Left ventricle myocardium inferior (tissue), 1 donor: ENCODE data around the gene B3GNT7. TPM values are rescaled to one million over a fixed set of nuclear protein-coding genes. Genes with fewer than 3 reads are reported as not detected.

Source experiments
- DNase-seq: peaks from one replicate; pipeline ENCODE4 v3.0.0-alpha.2; 2020
- H3K27ac ChIP-seq: fragments of 200-600 bp; replicated peaks from 2 replicates; pipeline ENCODE4 v1.8.0; 2021
- H3K27me3 ChIP-seq: fragments of 200-600 bp; 2 replicates; pipeline ENCODE4 v1.8.0; 2021; ENCODE audit warnings: low read depth
- H3K36me3 ChIP-seq: fragments of 200-600 bp; 2 replicates; pipeline ENCODE4 v1.8.0; 2021
- H3K4me1 ChIP-seq: fragments of 200-600 bp; 2 replicates; pipeline ENCODE4 v1.8.0; 2021
- H3K4me3 ChIP-seq: fragments of 200-600 bp; 2 replicates; pipeline ENCODE4 v1.8.0; 2021; ENCODE audit warnings: mild to moderate bottlenecking, moderate library complexity
- H3K9me3 ChIP-seq: fragments of 200-600 bp; replicated peaks from 2 replicates; pipeline ENCODE4 v1.8.0; 2021
- intact Hi-C: fragments of 100-400 bp; cut with micrococcal nuclease; formaldehyde crosslinking; loops from one replicate; pipeline ENCODE4 v1.11.0; 2022
- total RNA-seq: library from RNA; stranded (reverse); fragmentation: NEBNext Ultra II Directional; extraction: Animal tissue kit (Norgen Biotek cat#: 25700); gene quantifications from one replicate; pipeline ENCODE4 v1.2.1, GENCODE V29; 2021
- TF ChIP-seq, protein P1 (sequence below): fragments of 200-600 bp; IDR thresholded peaks from 2 replicates; pipeline ENCODE4 v1.8.0; 2021; ENCODE audit warnings: antibody characterized with exemption, mild to moderate bottlenecking, borderline replicate concordance
- donor health status: DM: no; HTN: yes; CAD: no; lungs with severe emphysema.

The B3GNT7 gene
- total RNA-seq, 1 donor from 2014 or later, result 2.4 TPM

DNA sequence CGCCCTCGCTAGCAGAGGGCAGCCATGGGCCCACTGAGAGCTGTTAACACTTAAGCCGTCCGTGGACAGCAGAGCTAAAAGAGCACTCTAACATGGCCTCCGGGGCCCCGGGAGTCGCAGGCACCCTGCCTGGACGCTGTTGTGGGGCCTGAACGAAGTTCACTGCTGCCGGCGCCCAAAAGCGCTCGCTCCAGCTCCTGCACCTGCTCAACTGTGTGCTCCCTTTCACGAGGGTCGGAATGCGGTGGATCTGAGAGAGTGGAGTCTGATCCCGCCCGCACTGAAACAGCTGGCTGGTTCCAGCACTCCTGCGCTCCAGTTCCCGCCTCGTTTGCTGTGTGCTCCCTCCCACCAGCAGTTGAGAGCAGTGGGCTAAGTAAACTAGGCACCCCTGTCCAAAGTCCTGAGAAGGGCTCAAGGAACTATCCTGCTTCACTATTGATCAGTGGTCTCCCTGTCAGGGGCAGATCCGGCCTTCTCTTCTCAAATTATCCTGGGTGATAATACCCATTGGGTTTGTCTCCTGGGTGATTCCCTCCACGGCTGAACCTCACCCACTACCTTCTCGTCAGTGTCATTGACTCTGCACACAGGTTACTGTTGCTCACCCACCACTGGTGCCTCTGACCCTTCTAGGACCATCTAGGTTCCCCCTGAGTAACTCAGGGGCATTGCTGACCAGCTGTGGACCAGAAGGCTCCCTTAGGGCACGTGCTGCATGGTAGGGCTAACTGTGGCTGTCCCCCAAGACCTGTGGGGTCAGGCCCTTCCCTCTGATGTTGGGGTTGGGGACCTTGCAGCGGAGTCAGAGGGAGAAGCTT is 23.5 kb downstream of the B3GNT7 start:
- no peak overlapping the region for H3K4me3 ChIP-seq
- TF ChIP-seq, protein P1, sequence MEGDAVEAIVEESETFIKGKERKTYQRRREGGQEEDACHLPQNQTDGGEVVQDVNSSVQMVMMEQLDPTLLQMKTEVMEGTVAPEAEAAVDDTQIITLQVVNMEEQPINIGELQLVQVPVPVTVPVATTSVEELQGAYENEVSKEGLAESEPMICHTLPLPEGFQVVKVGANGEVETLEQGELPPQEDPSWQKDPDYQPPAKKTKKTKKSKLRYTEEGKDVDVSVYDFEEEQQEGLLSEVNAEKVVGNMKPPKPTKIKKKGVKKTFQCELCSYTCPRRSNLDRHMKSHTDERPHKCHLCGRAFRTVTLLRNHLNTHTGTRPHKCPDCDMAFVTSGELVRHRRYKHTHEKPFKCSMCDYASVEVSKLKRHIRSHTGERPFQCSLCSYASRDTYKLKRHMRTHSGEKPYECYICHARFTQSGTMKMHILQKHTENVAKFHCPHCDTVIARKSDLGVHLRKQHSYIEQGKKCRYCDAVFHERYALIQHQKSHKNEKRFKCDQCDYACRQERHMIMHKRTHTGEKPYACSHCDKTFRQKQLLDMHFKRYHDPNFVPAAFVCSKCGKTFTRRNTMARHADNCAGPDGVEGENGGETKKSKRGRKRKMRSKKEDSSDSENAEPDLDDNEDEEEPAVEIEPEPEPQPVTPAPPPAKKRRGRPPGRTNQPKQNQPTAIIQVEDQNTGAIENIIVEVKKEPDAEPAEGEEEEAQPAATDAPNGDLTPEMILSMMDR, result no peak
- H3K27ac ChIP-seq, result no peak overlapping the region
- H3K4me1 ChIP-seq, result no peaks in the 10 kb centered on the region
- intact Hi-C loops, result loop anchor here (10.0 kb wide), 1 partner anchor 194 kb away; no protein-coding TSS in a partner anchor
- H3K36me3 ChIP-seq, result no peaks in the 10 kb centered on the region
- DNase-seq, result no peak
- no peaks in the 10 kb centered on the region for H3K9me3 ChIP-seq
- H3K27me3 ChIP-seq, result peaks cover 20% of the 10 kb centered on the region

DNA sequence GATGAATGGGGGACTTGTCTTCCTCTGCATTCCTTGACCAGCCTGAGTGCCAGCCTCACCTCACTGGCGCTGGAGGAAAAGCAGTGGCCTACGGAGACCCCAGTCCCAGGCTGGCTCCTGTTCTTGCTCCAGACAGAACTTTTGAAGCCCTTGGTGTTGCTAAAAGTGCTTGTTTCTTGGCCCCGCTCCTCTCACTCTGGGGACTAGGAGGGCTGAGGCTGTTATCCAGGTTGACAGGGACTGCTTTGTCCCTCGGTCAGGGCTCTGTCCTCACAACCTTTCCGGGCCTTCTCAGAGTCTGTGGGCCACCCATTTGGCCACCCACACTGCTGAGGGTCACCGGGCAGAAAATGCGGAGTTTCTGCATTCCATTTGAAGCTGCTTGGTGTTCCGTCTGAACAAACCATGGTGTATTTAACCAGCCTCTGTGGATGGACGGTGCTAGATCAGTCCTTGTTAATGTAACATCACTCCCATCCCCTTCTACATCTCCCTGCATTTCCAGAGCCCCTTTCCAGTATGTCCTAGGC is 25.6 kb downstream of the B3GNT7 start:
- Histone ChIP-seq H3K9me3 (no peaks in the 10 kb centered on the region), H3K27me3 (peaks cover 16% of the 10 kb centered on the region), H3K4me3 (no peak overlapping the region), H3K36me3 (no peaks in the 10 kb centered on the region), H3K4me1 (no peaks in the 10 kb centered on the region), H3K27ac (no peak overlapping the region)
- TF ChIP-seq, protein P1, result no peak
- DNase-seq, result no peak
- intact Hi-C loops, result no loop called here

DNA sequence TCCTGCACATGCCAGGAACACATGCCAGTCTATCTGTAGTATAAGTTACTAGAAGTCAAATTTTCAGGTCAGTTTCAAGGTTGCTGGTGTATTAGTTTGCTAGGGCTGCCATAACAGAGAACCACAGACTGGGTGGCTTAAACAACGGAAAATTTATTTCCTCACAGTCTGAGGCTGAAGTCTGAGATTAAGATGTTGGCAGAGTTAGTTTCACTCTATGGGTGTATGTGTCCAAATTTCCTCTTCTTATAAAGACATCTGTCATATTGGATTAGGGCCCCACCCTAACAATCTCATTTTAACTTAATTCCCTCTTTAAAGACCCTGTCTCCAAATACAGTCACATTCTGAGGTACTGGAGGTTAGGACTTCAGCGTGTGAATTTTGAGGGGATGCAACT is 26.5 kb downstream of the B3GNT7 start:
- no peaks in the 10 kb centered on the region for H3K9me3 ChIP-seq
- intact Hi-C loops, result no loop called here
- H3K4me1 ChIP-seq, result no peaks in the 10 kb centered on the region
- no peak overlapping the region for H3K27ac ChIP-seq
- TF ChIP-seq, protein P1, result no peak
- no peak for DNase-seq
- H3K36me3 ChIP-seq, result no peaks in the 10 kb centered on the region
- H3K27me3 ChIP-seq, result peaks cover 11% of the 10 kb centered on the region
- H3K4me3 ChIP-seq, result no peak overlapping the region

DNA sequence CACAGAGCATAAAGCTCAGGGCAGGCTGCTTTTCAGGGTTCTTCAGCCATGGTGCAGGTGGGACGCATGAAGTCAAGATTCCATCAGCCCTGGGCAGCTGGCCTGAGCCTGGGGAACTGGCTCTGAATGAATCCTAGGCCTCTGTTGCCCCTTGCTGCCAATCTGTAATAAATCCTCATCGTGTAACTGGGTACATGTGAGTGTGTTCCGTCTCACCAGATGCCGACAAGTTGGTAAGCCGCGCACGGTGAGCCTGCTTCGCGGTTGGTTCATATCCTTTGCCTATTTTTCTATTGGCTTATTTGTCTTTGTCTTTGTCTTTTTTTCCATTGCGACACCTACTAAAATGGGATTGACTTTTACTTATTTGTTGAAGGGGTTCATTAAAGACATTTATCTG is 27.7 kb downstream of the B3GNT7 start:
- no peaks in the 10 kb centered on the region for H3K36me3 ChIP-seq
- H3K4me3 ChIP-seq, result no peak overlapping the region
- H3K9me3 ChIP-seq, result no peaks in the 10 kb centered on the region
- TF ChIP-seq, protein P1, result no peak
- H3K27me3 ChIP-seq, result peaks cover 10% of the 10 kb centered on the region
- DNase-seq, result no peak
- intact Hi-C loops, result no loop called here
- no peaks in the 10 kb centered on the region for H3K4me1 ChIP-seq
- H3K27ac ChIP-seq, result no peak overlapping the region

DNA sequence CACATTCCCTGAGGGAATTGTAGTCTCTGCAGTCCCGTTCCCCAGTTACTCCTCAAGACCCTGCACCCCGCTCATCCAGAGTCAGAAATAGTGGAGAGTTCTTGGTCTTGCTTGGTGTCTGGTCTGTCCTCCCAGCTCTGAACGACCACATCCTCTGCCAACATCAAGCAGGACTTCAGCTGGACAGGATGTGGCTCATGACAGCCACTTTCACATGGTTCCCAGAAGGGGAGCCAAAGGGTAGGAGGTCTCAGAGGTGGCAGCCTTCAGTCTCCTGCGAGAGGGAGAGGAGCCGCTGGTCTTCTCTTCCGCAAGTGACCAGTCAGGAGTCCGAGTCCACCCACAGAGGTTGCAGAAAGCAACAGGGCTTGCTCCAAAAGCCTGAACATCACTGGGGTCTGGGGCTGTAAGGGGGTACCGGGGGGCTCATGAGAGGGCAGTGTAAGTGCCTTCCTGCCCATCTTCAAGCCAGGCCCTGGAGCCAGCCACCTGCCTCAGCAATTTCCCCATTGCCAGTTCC is 29.8 kb downstream of the B3GNT7 start:
- Histone ChIP-seq H3K27ac (no peak overlapping the region), H3K4me3 (no peak overlapping the region), H3K27me3 (no peaks in the 10 kb centered on the region), H3K36me3 (no peaks in the 10 kb centered on the region), H3K4me1 (no peaks in the 10 kb centered on the region), H3K9me3 (no peaks in the 10 kb centered on the region)
- no peak for DNase-seq
- TF ChIP-seq, protein P1, result no peak
- intact Hi-C loops, result no loop called here
